Testis (tissue), 3 donors: ENCODE measurements around the gene SEMA3D. TPM values are rescaled to one million over a fixed set of nuclear protein-coding genes. Genes with fewer than 3 reads are reported as not detected.

Experiments
- DNase-seq: peaks from one replicate; pipeline ENCODE4 v3.0.0-alpha.2; 2019
- H3K27ac ChIP-seq, 2 donors: fragments of 200-600 bp; sonication (generic); one replicate each; pipeline ENCODE4 v1.5.1; 2019
- H3K27me3 ChIP-seq: fragments of 200-600 bp; sonication (generic); one replicate; pipeline ENCODE4 v1.5.1; 2019
- H3K36me3 ChIP-seq: fragments of 200-600 bp; sonication (generic); one replicate; pipeline ENCODE4 v1.5.1; 2017; ENCODE audit warnings: low read depth; ENCODE audit errors: missing control alignments
- H3K4me1 ChIP-seq: fragments of 200-600 bp; sonication (generic); one replicate; pipeline ENCODE4 v1.5.1; 2019
- H3K4me3 ChIP-seq, 2 donors: fragments of 200-600 bp; sonication (generic); one replicate each; pipeline ENCODE4 v1.5.1; 2017 to 2019
- H3K9me3 ChIP-seq: fragments of 200-600 bp; sonication (generic); one replicate; pipeline ENCODE4 v1.5.1; 2017
- CTCF ChIP-seq, 3 experiments: fragments of 450-650 bp in 2 of 3; fragments of 200-600 bp in 1 of 3; sonication (generic) in 1 of 3; IDR thresholded peaks; one replicate each; pipeline ENCODE4 v1.5.1; 2016 to 2019; ENCODE audit warnings: antibody characterized with exemption in 3 of 3, mild to moderate bottlenecking in 2 of 3, moderate library complexity in 1 of 3
- POLR2A ChIP-seq: fragments of 450-650 bp; IDR thresholded peaks from one replicate; pipeline ENCODE4 v1.6.1; 2017; ENCODE audit warnings: antibody characterized with exemption, mild to moderate bottlenecking, moderate library complexity
- WGBS, 2 donors: methylation state at CpG; one replicate each; pipeline ENCODE4 v1.1.5; 2018; 5-methylcytosine and 5-hydroxymethylcytosine counted together
- intact Hi-C: fragments of 100-400 bp; cut with DNase I; formaldehyde crosslinking; loops from one replicate; pipeline ENCODE4 v1.15.1; 2023; ENCODE audit warnings: low total_unique reads
- polyA plus RNA-seq: library from polyadenylated mRNA; stranded (reverse); fragments of 350-450 nt; fragmentation: Illumina TruSeq; extraction: RNeasy Lipid Tissue Mini Kit (QIAGEN cat#74804); gene quantifications from one replicate; pipeline ENCODE4 v1.2.3, GENCODE V29; 2014; ENCODE audit warnings: low read depth, low replicate concordance; ENCODE audit not compliant: insufficient read depth
- total RNA-seq, 2 donors: library from RNA; depleted of rRNA; stranded (reverse); fragments of >200 nt; gene quantifications; one replicate each; pipeline ENCODE4 v1.2.3, GENCODE V29; 2016

SEMA3D gene
- total and polyA plus RNA-seq, 3 donors from 2014 or later: 7.3 to 11.5 (median 7.5) TPM

- TF ChIP-seq POLR2A (no peak), CTCF (IDR thresholded peaks at IDR 0.05) (no peak)
- no peaks in the 10 kb centered on the region for H3K9me3 ChIP-seq
- intact Hi-C loops: no loop called here
- H3K27me3 ChIP-seq: no peaks in the 10 kb centered on the region
- 94% methylated on average over 5 of the region's 5 CpGs for WGBS, 2 donors
- H3K36me3 ChIP-seq: no peaks in the 10 kb centered on the region
- H3K4me1 ChIP-seq: no peaks in the 10 kb centered on the region
- H3K4me3 ChIP-seq: no peak overlapping the region
- H3K27ac ChIP-seq: no peak overlapping the region
- DNase-seq: no peak
These were observed 26.6 kb downstream of the SEMA3D start for GRCh38 chr7:85160223-85160622.

DNA sequence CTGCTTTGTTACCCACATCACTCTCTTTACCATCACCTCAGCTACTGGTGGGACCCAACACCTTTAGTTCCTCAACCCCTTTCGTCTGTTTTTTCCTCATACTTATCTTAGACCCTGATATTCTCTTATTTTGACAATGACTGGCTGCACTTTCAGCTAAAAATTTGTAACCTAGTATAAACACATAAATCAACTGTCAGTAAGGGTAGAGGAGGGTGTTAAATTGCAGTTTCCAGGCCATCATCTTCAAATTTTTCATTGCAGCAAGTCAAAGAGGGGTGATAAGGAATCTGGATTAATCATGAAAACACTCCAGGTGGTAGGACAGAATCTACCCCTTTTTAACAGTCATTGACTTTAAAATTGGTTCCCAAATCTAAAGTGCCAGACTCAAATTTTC, 27.9 kb downstream of the SEMA3D start:
- 92 to 96% methylated on average over 1 of the region's 1 CpG for whole genome bisulfite sequencing, 2 donors

GRCh38 chr7:85156661-85157208, 30.1 kb downstream of the SEMA3D start:
- no peak for DNase-seq
- no peaks in the 10 kb centered on the region for H3K36me3 ChIP-seq
- WGBS, 2 donors: 48 to 50% methylated on average over 1 of the region's 1 CpG

More for the DNA sequence above, 27.9 kb downstream of the SEMA3D start:
- Histone ChIP-seq H3K27ac (no peak overlapping the region), H3K9me3 (no peaks in the 10 kb centered on the region), H3K36me3 (no peaks in the 10 kb centered on the region), H3K4me3 (no peak overlapping the region), H3K4me1 (no peaks in the 10 kb centered on the region), H3K27me3 (no peaks in the 10 kb centered on the region)
- DNase-seq: no peak
- TF ChIP-seq CTCF (IDR thresholded peaks at IDR 0.05): no peak
- TF ChIP-seq POLR2A: no peak
- intact Hi-C loops: no loop called here

DNA sequence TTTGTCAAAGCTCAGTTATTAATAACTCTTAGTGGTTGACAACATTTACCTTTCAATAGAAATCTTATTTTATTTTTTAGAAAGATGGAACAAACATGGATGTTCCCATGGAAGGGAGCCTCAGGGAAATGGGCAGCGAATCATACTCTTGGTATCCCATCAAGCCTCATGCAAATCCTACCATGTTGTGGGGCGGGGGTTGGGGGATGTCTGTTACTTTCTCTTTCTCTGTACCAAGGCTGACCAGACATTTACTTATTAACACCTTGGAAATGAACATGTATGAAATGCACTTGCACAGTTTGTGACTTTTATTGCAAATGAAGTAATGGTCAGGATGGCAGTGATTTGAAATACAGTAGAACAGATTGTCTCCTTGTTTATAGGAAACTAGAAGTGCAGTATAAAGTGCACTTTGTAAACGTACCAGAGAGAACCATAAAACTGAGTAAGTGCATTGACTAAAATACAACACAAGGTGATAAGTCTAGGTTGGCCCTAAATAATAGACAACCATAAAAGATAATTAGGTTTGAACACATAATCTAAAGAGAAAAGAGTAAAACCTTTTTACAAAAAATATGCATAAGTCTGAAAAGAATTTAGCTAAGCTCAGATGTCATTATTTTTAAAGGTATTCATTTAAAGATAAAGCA, 32.4 kb downstream of the SEMA3D start:
- Histone ChIP-seq H3K4me3 (no peak overlapping the region), H3K27ac (no peak overlapping the region), H3K36me3 (no peaks in the 10 kb centered on the region), H3K27me3 (no peaks in the 10 kb centered on the region), H3K9me3 (no peaks in the 10 kb centered on the region), H3K4me1 (no peaks in the 10 kb centered on the region)
- 64% methylated on average over 3 of the region's 3 CpGs for WGBS, 2 donors
- intact Hi-C loops: no loop called here
- TF ChIP-seq POLR2A: no peak
- TF ChIP-seq CTCF (IDR thresholded peaks at IDR 0.05): no peak
- no peak for DNase-seq

More at GRCh38 chr7:85156661-85157208, 30.1 kb downstream of the SEMA3D start:
- no peaks in the 10 kb centered on the region for H3K4me1 ChIP-seq
- H3K9me3 ChIP-seq: no peaks in the 10 kb centered on the region
- H3K27me3 ChIP-seq: no peaks in the 10 kb centered on the region
- intact Hi-C loops: no loop called here
- TF ChIP-seq POLR2A (no peak), CTCF (IDR thresholded peaks at IDR 0.05) (no peak)
- no peak overlapping the region for H3K4me3 ChIP-seq
- H3K27ac ChIP-seq: no peak overlapping the region

GRCh38 chr7:85153715-85154114, 33.1 kb downstream of the SEMA3D start:
- Histone ChIP-seq H3K27me3 (no peaks in the 10 kb centered on the region), H3K27ac (no peak overlapping the region), H3K4me1 (no peaks in the 10 kb centered on the region), H3K4me3 (no peak overlapping the region), H3K36me3 (no peaks in the 10 kb centered on the region), H3K9me3 (no peaks in the 10 kb centered on the region)
- TF ChIP-seq POLR2A: no peak
- intact Hi-C loops: no loop called here
- WGBS, 2 donors: 94 to 97% methylated on average over 1 of the region's 1 CpG
- no peak for DNase-seq
